ENCODE measurements around the gene VIM.
A peak's percentile ranks its signal among the peaks of the same experiment; 100 is the strongest.

The VIM gene

DNA sequence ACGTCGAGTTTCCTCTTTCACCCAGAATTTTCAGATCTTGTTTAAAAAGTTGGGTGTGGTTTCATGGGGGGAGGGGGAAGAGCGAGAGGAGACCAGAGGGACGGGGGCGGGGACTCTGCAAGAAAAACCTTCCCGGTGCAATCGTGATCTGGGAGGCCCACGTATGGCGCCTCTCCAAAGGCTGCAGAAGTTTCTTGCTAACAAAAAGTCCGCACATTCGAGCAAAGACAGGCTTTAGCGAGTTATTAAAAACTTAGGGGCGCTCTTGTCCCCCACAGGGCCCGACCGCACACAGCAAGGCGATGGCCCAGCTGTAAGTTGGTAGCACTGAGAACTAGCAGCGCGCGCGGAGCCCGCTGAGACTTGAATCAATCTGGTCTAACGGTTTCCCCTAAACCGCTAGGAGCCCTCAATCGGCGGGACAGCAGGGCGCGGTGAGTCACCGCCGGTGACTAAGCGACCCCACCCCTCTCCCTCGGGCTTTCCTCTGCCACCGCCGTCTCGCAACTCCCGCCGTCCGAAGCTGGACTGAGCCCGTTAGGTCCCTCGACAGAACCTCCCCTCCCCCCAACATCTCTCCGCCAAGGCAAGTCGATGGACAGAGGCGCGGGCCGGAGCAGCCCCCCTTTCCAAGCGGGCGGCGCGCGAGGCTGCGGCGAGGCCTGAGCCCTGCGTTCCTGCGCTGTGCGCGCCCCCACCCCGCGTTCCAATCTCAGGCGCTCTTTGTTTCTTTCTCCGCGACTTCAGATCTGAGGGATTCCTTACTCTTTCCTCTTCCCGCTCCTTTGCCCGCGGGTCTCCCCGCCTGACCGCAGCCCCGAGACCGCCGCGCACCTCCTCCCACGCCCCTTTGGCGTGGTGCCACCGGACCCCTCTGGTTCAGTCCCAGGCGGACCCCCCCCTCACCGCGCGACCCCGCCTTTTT, at the start of gene VIM:
Gene VIM, plus strand, starts transcription at position 151 of the 925 bp plus-strand sequence. CDS start 1,182 bp downstream, outside the sequence.
- no peak for DNase-seq

DNA sequence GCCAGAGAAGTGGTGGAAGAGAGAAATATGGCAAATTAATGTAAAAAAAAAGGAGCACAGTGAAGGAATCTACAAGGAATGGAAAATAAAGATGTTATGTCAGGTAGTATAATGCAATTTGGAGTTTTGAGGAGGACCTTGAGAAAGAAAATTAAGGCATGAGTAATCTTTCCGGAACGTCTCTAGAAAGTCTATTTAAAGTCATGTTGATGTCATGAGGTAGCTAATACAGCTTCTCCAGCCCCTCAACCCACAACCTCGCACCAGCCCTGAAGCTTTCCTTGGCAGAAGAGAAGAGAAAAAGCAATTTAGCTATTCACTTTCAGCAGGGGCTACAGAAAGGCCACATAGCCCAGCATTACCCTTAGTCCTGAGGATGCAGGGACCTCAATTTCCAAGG, 49.0 kb upstream of the VIM start:
- no peak for DNase-seq

DNA sequence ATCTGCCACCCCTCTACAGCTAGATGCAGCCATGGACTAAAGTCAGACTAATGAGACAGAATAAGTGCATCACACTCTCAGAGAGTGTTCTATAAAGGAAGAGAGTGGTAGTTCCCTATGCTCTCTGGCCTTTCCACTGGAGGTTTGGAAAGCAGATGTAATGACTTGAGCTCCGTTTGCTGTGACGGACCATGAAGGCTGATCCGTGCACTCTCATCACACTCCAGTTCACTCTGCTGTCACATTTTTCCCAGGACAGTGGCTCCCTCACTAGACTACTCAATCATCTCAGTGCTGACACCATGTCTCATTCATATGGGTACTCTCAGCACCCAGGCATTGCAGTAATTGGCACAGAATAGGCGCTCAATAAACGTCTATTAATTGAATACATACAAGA, 46.9 kb upstream of the VIM start:
- no peak for DNase-seq

DNA sequence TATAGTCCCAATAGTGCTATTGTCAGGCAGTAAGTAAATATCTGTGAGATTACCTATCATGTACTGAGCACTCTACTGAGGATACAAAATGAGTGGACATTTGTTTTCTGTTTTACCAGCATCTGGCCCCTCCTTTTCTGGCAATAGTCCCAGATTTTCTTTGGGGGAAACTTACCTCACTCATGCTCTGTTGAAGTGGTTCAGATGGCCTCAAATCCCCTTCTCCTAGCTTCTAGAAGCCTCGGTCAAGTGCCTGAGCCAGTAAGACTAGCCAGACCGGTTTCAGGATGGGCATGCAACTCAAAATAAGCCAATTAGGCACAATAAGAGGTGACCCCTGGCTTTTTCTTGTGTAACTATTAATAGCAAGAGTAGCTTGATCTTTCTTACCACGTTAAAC, 46.3 kb upstream of the VIM start:
- DNase-seq, result peak; percentile 56

DNA sequence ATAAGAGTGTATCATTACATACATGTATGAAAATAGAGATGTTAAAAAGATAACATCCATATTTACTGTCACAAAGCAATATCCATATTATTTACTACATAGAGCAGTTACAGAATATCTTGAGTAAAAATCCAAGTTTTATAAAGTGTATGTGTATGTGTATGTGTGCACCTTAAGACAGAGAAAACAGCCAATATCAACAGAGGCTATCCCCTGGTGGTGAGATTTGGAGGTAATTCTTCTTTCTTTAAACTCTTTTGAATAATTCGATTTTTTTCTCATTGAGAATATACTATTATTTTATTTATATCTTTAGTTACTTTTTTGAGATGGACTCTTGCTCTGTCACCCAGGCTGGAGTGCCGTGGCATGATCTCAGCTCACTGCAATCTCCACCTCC, 44.9 kb upstream of the VIM start:
- DNase-seq, result no peak

DNA sequence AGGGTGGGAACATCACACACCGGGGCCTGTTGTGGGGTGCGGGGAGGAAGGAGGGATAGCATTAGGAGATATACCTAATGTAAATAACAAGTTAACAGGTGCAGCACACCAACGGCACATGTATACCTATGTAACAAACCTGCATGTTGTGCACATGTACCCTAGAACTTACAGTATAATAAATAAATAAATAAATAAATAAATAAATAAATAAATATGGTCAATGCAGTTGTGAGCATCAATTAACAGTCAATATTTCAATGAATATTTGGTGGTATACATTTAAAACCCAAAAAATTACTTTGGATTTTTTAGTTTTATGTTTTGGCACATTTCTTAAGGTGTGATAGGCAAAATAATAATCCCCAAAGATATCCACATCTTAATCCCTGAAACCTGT, 42.2 kb upstream of the VIM start:
- no peak for DNase-seq

DNA sequence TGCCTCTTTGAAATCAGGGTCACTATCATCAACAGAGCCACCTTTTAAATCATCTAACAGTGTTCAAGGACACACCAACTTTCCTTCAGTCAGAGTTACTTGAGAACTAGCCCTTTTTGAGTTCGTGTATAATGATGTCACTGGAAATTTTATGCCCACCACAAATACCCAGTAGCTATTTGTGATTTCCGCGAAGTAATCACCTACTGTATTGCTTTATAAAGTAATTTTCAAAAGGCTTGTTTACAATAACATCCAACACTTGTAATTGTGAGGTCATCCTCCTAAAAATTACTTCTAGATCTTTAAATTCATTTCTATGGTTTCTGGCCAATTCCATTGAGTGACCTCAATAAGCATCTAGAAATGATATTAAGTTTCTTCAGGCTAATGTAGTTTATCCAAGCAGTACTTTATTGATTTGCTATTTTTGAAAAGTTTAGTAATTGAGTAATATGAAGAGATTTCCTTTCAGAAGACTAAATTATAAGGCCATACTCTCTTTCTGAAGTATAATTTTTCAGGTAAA, 39.3 kb upstream of the VIM start:
- DNase-seq, result no peak

DNA sequence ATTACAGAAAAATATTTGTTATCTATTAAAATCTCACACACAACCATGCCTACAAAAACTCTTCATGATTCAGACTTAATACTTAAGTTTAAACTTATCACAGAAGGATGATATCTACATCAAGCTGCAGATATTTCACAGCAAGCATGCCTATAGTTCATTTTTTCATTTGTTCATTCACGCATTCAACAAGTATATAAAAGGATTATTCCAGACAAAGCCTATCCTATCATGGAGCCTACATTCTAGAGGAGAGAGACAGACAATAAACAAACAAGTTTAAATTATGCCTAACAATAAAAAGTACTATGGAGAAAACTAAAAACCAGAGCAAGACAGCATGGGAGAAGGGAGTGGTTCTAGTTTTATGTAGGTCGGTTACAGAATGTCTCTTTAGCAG, 37.4 kb upstream of the VIM start:
- DNase-seq, result no peak

DNA sequence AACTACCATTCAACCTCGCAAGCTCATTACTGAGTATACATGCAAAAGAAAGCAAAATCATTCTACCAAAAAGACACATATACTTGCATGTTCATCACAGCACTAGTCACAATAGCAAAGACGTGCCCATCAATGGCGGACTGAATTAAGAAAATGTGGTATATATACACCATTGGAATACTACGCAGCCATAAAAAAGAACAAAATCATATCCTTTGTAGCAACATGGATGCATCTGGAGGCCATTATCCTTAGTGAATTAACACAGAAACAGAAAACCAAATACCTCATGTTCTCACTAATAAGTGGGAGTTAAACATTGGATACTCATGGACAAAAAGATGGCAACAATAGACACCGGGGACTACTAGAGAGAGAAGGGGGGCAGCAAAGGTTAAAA, 33.0 kb upstream of the VIM start:
- DNase-seq, result no peak

DNA sequence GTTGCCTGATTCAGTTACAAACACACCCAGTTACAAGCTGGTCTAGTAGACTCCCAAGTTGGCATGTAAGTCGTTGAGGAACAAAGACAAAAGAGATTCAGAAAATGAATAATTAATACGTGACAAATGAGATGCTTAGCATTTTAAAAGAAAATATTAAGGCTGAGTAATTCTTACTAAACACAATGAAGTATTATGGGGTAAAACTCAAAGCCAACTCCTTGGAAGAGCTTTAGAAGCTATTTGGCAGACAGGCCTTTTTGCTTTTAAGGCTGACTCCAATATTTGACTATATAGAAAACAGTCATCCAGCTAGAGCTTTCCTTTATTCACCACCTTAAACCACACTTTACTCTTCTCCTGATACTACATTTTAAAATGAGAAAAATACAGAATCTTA, 32.0 kb upstream of the VIM start:
- no peak for DNase-seq

DNA sequence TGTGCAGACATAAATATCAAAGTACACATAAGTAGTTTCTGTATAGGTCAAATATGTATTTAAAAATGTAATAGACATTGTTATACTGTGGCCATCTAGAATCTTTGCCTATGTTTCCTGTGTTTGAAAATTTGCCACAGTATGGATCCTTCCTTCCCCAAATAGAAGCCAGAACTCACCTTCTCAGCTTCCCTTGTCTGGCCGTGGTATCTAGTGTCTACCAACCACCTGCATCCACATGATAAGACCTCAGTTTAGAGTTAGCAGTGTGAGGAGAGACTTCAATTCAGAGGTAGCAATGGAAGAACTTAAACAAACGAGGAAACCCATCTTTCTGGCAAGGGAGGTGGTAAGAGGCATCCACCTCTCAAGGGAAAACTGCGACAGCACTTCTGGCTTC, 31.5 kb upstream of the VIM start:
- DNase-seq, result no peak

DNA sequence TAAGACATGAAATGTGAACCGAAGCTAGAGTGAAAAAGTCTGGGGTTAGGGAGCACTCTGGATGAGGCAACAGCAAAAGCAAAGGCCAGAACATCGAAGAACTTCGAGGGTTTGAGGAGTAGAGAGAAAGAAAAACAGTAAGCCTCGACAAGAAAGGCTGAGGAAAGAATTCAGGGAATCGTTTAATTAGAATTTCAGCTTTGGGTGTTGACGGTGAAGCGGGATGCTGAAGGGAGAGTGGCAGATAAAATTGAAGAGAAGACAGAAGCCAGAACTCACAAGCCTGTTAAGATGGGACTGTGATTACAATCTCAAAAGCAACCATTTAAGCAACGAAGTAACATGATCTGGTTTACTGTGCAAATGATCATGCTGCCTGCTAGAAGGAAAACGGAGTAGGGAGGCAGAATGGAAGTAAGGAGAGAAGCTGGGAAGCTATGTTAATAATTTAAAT, 28.7 kb upstream of the VIM start:
- no peak for DNase-seq

DNA sequence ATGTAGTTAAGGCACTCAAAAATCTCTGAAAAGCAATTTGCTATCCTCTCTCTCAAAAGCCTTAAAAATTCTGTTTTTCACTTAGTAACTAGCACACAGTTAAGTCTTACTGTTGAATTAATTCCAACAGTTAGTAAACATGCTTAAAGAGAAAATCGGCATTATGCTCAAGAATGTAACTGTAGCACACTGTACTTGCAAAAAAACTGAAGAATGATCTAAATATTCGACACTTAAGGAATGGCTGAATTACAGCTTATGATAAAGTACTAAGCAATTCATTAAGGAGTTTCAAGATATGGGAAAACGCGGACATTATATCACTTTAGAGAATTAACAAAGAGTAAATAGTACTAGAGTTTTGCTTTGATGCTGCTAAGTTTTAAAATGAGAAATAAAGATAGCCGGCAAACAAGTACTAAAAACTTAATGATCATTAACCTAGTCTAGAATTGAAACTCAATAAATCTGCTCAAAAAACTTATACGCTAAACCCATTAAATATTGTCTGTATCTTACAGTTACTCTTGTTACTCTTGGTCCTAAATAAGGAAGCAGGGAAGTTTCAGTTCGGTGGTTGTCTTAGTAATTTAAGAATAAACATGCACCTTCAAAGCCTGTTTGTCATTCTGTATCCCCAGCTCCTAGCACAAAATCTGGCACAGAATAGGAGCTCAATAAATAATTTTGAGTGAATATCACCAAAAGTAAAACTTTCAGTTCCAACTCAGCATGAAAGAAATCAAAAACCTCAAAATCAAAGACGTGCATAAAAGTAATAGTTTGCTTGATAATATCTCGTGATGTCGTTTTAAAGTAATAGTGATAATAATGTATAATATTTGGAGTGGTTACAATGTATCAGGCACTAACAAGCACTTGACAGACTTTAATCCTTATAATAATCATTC, 27.8 kb upstream of the VIM start:
- no peak for DNase-seq

DNA sequence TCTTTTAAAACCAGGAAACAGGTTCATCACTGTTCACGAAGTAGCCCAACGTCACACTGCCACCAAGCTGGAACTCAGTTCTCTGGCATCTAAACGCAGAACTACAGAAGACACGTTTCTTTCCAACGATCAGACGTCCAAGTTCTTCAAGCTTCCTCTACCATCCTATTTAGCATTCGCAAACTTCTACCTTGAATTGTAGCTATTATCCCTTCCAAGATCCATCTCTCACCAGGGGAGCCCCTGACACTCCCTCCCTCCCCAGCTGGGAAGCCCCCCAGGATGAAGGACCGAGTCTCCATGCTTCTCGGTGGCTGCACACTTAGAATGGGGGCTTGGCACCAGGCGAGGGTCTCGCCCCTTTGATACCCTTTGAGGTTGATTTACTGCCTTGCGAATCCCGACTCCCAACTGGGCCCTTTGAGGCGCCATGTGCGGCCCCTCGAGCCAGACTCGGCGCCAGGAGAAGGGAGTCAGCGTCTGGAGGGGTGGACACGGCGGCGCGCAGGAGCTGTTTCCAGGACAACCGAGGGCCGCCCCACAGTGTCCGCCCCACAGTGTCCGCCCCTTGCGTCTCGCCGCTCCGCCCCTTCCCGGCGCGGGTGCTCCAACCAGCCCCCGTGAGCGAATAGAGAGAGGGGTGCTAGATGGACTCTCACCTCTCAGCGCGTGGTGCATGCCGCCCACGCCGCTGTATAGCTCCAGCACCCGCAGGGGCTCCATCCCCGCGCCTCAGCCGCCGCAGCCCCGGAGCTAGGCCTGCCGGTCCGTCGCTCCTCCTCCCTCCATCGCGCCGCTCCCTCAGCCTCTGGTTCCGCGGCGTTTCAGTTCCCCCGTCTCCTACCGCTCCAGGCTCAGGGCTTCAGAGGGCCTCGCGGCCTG, 26.9 kb upstream of the VIM start, which contains the start of gene TRDMT1:
Gene TRDMT1, minus strand, starts transcription at position 761 of the 882 bp plus-strand sequence. Its CDS starts 38 bp downstream, at position 723.
- peak; percentile 18 for DNase-seq

DNA sequence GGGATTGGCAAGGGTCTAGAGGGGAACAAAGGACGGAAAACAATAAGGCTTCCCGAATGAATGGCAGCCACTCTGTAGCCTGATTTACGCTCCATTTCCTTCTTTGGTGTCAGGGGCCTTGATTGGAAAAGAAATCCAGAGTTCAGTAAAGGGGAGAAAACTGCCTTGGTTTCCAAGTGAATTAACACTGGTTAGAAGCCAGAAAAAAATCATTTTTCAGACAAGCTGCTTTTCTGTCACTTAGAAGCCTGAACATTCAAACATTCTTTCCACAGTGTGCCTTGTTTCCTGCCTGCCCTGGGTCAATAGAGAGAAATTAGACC, 26.3 kb upstream of the VIM start:
- DNase-seq, result no peak

DNA sequence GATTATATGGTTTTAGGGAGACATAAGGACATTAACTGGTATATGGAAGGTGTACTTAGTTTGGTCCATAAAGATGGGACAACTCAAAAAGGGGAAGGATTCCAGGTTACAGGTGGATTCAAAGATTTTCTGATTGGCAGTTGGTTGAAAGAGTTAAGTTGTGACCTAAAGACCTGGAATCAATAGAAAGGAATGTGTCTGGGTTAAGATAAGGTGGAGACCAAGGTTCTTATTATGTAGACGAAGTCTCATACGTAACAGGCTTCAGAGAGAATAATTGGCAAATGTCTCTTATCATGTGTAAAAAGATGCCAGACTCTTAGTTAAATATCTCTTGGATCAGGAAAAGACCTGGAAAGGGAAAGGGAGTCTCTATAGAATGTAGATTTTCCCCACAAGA, 25.5 kb upstream of the VIM start:
- no peak for DNase-seq

DNA sequence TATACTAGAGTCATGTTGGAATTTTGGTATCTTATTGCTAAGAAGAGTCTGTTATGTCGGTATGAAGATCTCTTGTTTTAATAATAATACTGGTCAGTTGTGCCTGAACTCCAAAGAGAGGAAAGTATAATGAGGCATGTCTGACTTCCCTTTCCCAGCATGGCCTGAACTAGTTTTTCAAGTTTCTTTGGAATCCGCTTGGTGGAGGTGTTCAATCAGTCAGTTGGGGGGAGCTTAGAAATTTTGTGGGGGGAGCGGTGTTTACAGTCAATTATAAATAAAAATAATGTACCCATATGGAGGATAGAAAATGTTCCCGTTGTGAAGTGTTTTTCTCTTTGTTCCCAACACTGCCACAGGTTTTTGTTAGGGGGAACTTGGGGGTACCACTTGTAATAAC, 25.0 kb upstream of the VIM start:
- no peak for DNase-seq

DNA sequence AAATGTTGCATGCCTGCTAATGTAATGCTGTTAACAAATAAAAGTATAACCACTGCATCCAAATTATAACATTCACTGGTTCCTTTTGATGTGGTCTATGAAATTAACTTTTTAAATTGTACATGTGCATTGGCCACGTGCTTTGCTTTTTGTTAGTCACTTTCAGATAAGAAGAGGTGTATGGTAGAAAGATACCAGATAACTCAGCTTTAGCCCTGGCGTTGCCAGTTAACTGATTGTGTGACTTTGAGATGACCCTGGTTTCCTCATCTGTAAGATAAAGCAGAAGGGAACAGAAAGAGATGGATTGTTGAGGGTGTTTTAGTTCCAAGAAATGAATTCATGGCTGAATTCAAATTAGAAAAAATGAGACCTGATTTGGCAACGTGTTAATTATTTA, 24.6 kb upstream of the VIM start:
- no peak for DNase-seq

DNA sequence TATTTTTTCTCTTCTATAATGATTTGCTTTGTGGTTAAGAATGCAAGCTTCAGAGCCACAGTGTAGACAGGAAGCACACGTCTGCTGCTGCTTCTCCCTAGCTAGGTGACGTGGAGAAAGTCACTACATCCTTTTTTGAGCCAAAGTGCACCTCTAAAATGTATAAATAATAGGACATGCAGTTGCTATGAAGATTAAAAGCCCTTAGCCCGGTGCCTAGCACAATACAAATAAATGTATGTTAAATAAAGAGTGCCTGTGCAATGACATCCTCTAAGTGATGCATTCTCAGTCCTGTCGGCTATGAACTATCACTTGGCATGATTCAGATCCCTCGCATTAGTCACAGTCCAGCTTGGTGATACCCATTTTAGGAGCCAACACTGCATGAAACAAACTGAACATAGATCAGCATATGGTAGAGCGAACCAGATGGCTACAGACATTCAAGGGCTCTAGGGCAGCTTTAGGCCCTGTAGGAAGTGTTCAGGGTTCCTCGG, 21.8 kb upstream of the VIM start:
- no peak for DNase-seq

DNA sequence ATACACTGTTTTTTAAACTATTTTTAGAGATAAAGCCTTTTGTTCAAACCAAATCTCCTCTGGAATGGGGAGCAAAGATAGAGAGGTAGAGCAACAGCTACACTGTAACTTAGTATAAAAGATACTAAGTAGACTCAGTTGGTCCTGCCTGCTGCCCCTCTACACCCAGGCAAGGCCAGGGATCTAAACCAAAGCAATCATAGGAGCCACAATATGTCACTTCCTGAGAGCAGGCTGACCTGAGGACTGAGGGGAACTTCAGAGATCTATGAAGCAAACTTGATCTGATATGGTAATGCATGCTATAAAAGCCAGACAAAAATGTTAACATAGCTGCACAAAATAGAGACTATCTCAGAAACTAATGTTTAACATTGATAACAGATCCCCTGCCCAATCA, 19.6 kb upstream of the VIM start:
- DNase-seq, result no peak

DNA sequence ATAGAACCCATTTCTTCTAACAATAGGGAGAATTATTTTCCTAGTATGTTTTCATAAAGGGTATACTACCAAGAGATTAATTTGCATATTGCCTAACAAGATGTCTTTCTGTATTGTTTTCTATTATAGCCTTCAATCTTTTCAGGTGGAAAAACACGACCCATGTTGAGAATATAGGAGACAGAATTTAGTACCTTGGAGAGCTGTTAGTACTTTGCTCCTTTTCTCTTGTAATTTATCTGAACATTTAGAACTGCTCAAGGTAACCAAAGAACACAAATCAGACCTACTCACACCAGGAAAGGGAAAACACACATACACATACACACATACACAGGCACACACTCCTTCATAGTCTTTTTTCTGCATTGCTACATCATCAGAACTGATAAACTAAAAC, 18.7 kb upstream of the VIM start:
- no peak for DNase-seq

DNA sequence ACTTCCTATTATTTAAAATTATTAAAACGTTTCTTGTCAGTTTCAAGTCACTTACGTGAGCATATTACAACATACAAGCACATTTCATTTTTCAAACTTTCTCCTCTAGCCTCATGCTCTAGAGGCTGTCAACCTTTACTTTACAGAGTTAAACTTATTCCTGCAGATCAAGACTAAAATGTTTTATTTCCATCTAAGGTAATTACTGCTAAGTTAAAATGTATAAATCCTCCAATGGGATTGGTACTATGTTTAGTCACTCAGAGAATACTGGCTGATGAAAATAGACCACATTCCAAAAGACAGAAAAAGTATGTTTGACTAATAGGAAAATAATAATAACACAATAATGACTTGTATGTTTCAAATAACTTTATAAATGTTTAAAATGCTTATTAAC, 18.2 kb upstream of the VIM start:
- DNase-seq, result no peak

Data from DMS153 (cell line).